ENCODE data around the gene MR1. TPM values are rescaled to one million over a fixed set of nuclear protein-coding genes. Genes with fewer than 3 reads are reported as not detected.

MR1 gene
- total RNA-seq, 1 donor from 2014 or later: 1.2 TPM

Other genes with a start within 250 kb of the MR1 start
- 0.84 and 0.96 TPM in 2 replicates for gene KIAA1614, start 121.1 kb upstream of the MR1 start, total RNA-seq
- gene STX6, start 11.1 kb upstream of the MR1 start, total RNA-seq: 23.1 and 27.6 TPM in 2 replicates
- gene IER5, start 54.7 kb downstream of the MR1 start, total RNA-seq: 23.2 and 28.3 TPM in 2 replicates